ENCODE measurements around the gene EFHC2. TPM values are rescaled to one million over a fixed set of nuclear protein-coding genes. Genes with fewer than 3 reads are reported as not detected.

The EFHC2 gene
- polyA plus RNA-seq, 3 donors from 2014 or later, result 11.2 to 19.5 (median 13.2) TPM

DNA sequence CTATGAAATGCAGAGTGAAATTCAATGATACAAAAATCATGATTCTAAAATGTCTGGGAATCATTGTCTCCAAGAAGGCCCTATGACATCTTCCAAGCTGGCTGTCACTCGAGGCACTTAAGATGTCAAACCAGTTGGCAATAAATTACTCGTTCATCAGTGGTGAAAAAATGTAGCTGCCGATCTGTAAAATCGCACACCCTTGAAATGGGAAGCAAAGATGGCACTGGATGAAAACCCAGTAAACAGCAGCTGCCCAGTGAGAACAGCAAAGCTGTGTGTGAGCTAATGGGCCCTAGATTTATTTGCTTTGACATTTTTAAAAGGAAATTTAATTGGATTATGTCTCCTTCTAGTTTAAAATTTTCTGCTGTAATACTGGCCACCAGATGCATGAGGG, 188.3 kb downstream of the EFHC2 start:
- DNase-seq, result no peak
- Mint-ChIP-seq H3K4me3 (no peak overlapping the region), H3K27me3 (ENCODE audit: low read depth in 3 of 3) (peaks cover 2 to 6% (median 4%) of the 10 kb centered on the region in 3 donors), H3K27ac (no peak overlapping the region), H3K9me3 (no peaks in the 10 kb centered on the region), H3K36me3 (peaks cover 0 to 4% (median 2%) of the 10 kb centered on the region in 3 donors), H3K4me1 (peaks cover 0 to 2% of the 10 kb centered on the region in 2 donors)

DNA sequence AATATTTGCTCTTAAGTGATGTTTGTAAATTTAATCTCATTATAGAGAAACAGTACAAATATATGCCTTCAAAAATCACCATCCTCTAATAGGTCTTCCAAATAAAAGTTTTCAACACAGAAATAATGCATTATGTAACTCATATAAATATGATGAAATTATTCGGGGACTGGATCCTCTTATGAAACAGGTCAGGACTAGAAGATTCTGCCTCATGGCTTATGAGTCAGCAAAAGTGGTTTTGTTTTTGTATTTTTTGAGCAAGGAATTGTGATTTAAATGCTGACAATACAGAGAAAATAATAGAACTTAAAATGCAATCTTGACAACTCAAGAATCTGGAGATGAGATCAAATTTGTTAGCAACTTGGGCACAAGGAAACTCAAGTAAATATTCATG, 190.6 kb downstream of the EFHC2 start:
- peaks cover 0 to 4% (median under 1%) of the 10 kb centered on the region in 3 donors for H3K36me3 Mint-ChIP-seq
- H3K27ac Mint-ChIP-seq, result no peak overlapping the region
- peaks cover 0 to 2% of the 10 kb centered on the region in 2 donors for H3K4me1 Mint-ChIP-seq
- peaks cover 2 to 4% (median 3%) of the 10 kb centered on the region in 3 donors for H3K27me3 Mint-ChIP-seq (ENCODE audit: low read depth in 3 of 3)
- DNase-seq, result no peak
- no peak overlapping the region for H3K4me3 Mint-ChIP-seq
- H3K9me3 Mint-ChIP-seq, result no peaks in the 10 kb centered on the region

DNA sequence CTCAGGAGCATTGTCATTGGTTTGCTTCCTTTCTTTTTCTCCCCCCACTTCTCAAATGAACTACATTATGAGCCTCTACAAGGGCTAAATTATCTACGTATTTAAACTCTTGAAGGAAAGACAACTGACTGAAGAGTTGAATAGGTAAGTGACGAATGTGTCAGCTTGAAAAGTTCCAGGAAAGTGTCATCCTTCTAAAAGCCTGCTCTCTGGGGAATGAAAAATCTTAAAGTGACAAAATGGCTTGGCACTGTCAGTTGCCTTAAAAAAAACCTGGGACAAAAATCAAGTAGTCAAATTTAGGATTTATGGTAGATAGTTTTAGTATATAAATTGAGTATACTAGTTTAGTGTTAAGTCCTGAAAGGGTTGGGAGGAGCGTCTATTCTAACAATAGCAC, 196.3 kb downstream of the EFHC2 start:
- Mint-ChIP-seq H3K27me3 (ENCODE audit: low read depth in 3 of 3) (peaks cover 0 to 12% (median 1%) of the 10 kb centered on the region in 3 donors), H3K4me1 (peaks cover 0 to 2% of the 10 kb centered on the region in 2 donors), H3K9me3 (peaks cover 0 to 4% (median 0%) of the 10 kb centered on the region in 6 donors), H3K4me3 (no peak overlapping the region), H3K27ac (no peak overlapping the region), H3K36me3 (peaks cover 0 to 7% (median 0%) of the 10 kb centered on the region in 3 donors)
- no peak for DNase-seq

DNA sequence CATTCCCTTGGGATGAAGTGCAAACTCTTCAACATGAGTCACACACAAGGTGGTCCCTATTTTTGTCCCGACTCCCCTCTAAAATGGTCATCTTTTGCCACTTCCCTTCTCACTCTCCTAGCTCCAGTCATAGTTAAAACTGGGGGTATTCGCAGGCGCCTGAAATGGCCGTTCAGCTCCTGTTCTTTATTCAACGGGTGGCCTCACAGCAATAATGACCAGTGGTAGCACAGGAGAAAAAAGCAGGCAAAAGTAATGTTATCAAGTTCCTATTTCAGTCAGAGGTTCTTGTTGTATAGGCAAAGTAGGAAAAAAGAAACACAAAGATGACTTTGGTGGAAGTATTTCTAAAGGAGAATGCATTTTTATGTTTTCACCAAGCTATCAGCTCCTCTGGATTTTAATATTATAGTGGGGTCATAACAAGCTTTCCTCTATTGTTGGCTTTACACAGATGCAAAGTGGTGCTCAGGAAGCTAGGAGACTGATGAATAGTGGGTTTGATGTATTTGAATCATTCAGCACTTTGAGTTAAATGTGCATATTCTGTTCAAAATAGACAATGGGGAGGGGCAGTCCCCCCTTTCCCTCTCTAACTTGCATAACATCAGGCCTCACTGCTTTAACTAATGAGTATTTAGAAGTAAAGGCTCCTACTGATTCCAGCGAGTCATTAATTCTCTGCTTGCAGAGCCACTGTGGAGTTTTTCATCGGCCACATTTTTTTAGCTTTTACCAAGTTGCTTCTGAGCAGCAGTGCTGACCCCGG, 199.1 kb downstream of the EFHC2 start:
- H3K9me3 Mint-ChIP-seq, result peaks cover 0 to 5% (median under 1%) of the 10 kb centered on the region in 6 donors
- no peak overlapping the region for H3K4me3 Mint-ChIP-seq
- H3K36me3 Mint-ChIP-seq, result peaks cover 0 to 7% (median 0%) of the 10 kb centered on the region in 3 donors
- H3K27ac Mint-ChIP-seq, result no peak overlapping the region
- no peak for DNase-seq
- H3K4me1 Mint-ChIP-seq, result no peaks in the 10 kb centered on the region
- H3K27me3 Mint-ChIP-seq (ENCODE audit: low read depth in 3 of 3), result peaks cover 0 to 12% (median 2%) of the 10 kb centered on the region in 3 donors

DNA sequence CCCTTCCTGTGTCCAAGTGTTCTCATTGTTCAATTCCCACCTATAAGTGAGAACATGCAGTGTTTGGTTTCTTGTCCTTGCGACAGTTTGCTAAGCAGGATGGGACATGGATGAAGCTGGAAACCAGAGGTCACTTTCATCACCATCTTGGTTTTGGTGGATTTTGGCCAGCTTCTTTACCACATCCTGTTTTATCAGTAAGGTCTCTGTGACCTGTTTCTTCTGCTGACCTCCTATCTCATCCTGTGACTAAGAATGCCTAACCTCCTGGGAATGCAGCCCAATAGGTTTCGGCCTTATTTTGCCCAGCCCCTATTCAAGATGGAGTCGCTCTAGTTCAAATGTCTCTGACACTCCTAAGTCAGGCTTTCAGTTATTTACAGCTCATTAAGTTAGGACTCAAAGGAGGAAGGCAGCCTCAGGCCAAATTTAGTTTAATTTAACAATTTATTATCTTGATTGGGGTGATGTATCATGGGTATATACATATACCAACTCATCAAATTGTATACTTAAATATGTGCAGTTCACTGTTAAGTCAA, 200.3 kb downstream of the EFHC2 start:
- Mint-ChIP-seq H3K36me3 (peaks cover 0 to 4% (median 3%) of the 10 kb centered on the region in 3 donors), H3K27me3 (ENCODE audit: low read depth in 3 of 3) (peaks cover 0 to 14% (median 2%) of the 10 kb centered on the region in 3 donors), H3K4me1 (no peaks in the 10 kb centered on the region), H3K27ac (no peak overlapping the region), H3K4me3 (no peak overlapping the region), H3K9me3 (peaks cover 0 to 12% (median 10%) of the 10 kb centered on the region in 6 donors)
- DNase-seq, result no peak

DNA sequence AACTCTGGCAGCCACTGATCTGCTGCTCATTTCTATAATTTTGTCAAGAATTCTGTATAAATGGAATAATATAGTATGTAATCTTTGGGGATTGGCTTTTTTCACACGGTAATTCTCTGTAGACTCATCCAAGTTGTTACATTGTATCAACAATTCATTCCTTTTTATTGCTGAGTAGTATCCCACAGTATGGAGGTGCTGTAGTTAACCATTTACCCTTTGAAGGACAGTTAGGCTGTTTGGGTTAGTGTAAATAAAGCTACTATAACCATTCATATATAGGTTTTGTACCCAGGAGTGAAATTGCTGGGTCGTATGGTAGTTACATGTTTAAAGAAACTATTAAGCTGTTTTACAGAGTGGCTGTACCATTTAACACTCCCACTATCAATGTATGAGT, 213.3 kb downstream of the EFHC2 start:
- Mint-ChIP-seq H3K9me3 (no peaks in the 10 kb centered on the region), H3K4me1 (no peaks in the 10 kb centered on the region), H3K27me3 (ENCODE audit: low read depth in 3 of 3) (peaks cover 0 to 14% (median 2%) of the 10 kb centered on the region in 3 donors), H3K36me3 (peaks cover 0 to 4% (median 0%) of the 10 kb centered on the region in 3 donors), H3K4me3 (no peak overlapping the region), H3K27ac (no peak overlapping the region)
- no peak for DNase-seq

DNA sequence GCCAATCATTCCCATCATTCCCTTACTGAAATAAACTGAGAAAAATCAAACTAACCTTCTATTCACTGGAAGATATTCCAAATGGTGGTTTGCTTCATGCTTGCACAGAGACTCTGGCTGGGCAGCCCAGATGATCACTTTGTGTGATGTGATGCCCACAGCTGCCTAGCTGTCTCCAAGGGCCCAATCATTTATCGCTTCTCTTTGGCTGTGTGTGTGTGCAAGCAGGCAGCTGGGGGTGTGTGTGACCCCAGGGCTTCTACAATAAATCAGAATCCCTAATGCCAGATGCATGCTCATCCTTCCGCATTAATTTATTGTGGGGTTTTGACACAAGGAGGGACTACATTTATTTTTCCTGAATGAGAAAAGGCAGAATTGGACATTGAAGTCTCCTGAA, 230.1 kb downstream of the EFHC2 start:
- Mint-ChIP-seq H3K9me3 (no peaks in the 10 kb centered on the region), H3K36me3 (no peaks in the 10 kb centered on the region), H3K27me3 (ENCODE audit: low read depth in 3 of 3) (peaks cover 0 to 2% (median 0%) of the 10 kb centered on the region in 3 donors), H3K27ac (no peak overlapping the region), H3K4me3 (no peak overlapping the region), H3K4me1 (no peaks in the 10 kb centered on the region)
- DNase-seq, result no peak

DNA sequence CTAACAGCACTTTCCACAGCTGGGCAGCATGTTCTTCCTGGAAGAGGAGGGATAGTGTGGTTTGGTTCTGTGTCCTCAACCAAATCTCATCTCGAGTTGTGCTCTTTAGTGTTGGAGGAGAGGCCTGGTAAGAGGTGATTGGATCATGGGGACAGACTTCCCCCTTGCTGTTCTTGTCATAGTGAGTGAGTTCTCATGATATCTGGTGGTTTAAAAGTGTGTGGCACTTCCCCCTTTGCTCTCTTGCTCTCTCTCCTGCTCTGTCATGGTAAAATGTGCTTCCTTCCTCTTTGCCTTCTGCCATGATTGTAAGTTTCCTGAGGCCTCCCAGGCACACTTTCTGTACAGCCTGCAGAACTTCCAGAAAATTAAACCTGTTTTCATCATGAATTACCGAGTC, 236.6 kb downstream of the EFHC2 start:
- Mint-ChIP-seq H3K9me3 (peaks cover 0 to 2% (median 0%) of the 10 kb centered on the region in 6 donors), H3K4me1 (no peaks in the 10 kb centered on the region), H3K27ac (no peak overlapping the region), H3K36me3 (peaks cover 0 to 3% (median 0%) of the 10 kb centered on the region in 3 donors), H3K4me3 (no peak overlapping the region), H3K27me3 (ENCODE audit: low read depth in 3 of 3) (peaks cover 0 to 7% (median 3%) of the 10 kb centered on the region in 3 donors)
- DNase-seq, result no peak

DNA sequence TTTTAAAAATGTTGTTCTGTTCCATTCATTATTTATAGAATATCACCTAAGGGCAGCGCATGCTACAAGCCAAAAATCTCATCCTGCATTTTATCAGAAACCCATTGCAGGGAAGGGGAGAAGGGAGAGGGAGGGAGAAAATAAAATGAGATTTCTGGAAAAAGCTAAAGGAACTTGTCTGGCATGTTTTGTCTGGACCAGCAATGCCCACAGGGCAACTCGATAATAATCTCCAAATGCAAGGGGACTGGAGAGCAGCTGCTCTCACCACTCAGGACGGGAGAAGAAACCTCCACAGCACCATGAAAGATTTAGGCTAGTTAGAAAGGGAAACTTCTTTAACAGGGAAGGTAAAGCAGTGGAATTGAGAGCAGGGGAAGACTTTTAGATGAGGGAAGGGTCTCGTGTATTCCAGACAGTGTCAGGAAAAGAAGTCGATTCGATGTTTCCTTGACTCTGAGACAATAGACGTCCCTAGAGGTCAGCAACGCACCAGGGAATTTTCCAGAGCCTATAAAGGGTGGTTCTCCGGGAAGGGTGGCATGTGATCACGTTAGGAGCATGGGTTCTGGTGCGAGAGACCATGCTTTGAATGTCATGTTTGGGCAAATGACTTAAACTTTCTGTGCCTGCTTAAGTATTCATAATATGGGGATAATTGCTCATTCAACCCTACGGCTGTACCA, 238.1 kb downstream of the EFHC2 start:
- Mint-ChIP-seq H3K27ac (no peak overlapping the region), H3K9me3 (peaks cover 0 to 2% (median 0%) of the 10 kb centered on the region in 6 donors), H3K27me3 (ENCODE audit: low read depth in 3 of 3) (peaks cover 0 to 10% (median 3%) of the 10 kb centered on the region in 3 donors), H3K4me1 (no peaks in the 10 kb centered on the region), H3K36me3 (peaks cover 0 to 3% (median 0%) of the 10 kb centered on the region in 3 donors), H3K4me3 (no peak overlapping the region)
- no peak for DNase-seq

DNA sequence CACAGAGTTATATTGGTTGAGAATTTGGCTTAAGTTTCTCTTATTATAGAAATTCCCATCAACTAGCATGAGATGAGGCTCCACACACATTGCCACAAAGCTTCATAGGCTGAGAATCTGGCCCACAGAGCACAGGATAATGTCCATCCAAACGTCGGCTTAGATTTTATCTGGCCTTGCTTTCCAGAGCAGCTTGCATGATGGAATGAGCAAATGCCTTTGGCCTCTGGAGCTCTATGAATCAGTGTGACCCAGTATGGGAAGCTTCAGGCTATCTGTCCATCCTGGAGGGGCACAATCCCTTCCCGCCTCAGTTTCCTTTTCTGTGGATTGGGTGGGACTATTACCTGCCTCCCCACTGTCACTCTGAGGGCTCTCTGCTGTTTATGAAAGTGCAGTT, 238.8 kb downstream of the EFHC2 start:
- Mint-ChIP-seq H3K4me1 (no peaks in the 10 kb centered on the region), H3K9me3 (peaks cover 0 to 2% (median 0%) of the 10 kb centered on the region in 6 donors), H3K27ac (no peak overlapping the region), H3K4me3 (no peak overlapping the region), H3K36me3 (peaks cover 0 to 3% (median 0%) of the 10 kb centered on the region in 3 donors), H3K27me3 (ENCODE audit: low read depth in 3 of 3) (peaks cover 0 to 13% (median 3%) of the 10 kb centered on the region in 3 donors)
- no peak for DNase-seq

DNA sequence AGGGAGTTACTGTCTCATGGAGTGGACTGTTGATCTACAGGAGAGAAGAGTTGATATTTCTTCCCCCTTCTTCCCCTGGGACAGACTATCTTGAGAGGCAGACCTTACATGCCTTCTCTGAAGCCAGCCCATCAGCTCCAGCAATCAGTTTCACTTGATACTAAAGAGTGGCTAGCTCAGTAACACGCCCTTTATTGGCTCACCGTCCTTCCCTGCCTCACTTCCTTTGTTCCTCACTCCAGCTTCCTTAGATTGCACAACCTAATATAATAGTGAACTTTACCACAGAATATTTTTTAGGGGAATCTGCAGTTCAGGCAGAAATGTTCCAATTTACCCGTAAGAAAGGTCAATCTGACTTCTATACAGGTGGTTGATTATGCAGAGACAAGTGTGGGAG, 242.2 kb downstream of the EFHC2 start:
- Mint-ChIP-seq H3K4me3 (no peak overlapping the region), H3K27me3 (ENCODE audit: low read depth in 3 of 3) (peaks cover 0 to 7% (median 3%) of the 10 kb centered on the region in 3 donors), H3K4me1 (no peaks in the 10 kb centered on the region)

DNA sequence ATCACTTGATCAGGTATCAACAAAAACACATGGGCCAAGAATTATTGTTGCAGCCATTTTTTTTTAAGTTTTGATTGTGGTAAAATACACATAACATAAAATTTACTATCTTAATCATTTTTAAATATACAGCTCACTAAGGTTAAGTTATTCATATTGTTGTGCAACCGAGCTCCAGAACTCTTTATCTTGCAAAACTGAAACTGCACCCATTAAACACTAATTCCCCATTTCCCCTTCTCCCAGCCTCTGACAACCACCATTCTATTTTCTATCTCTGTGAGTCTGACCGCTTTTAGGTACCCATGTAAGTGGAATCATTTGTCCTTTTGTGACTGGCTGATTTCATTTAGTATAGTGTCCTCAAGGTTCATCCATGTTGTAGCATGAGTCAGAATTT, 244.1 kb downstream of the EFHC2 start:
- Mint-ChIP-seq H3K9me3 (no peaks in the 10 kb centered on the region), H3K27ac (no peak overlapping the region), H3K4me1 (no peaks in the 10 kb centered on the region), H3K27me3 (ENCODE audit: low read depth in 3 of 3) (peaks cover 0 to 10% (median 0%) of the 10 kb centered on the region in 3 donors), H3K36me3 (no peaks in the 10 kb centered on the region), H3K4me3 (no peak overlapping the region)
- DNase-seq, result no peak

More for the DNA sequence above, 242.2 kb downstream of the EFHC2 start:
- Mint-ChIP-seq H3K36me3 (no peaks in the 10 kb centered on the region), H3K9me3 (no peaks in the 10 kb centered on the region), H3K27ac (no peak overlapping the region)
- DNase-seq, result no peak

Data from immature natural killer cell (primary cell).